Prostate gland (tissue), 2 donors: ENCODE data around the gene CCDC106.

Experiments used
- CTCF ChIP-seq, 4 experiments: fragments of 200-600 bp in 2 of 4; fragments of 450-650 bp in 2 of 4; sonication (generic) in 2 of 4; IDR thresholded peaks; 1 replicate in 3 of 4; 2 replicates in 1 of 4; pipeline ENCODE4 v1.5.1; 2016 to 2019; ENCODE audit warnings: antibody characterized with exemption in 4 of 4, mild to moderate bottlenecking in 2 of 4, moderate library complexity in 2 of 4
- POLR2A ChIP-seq: fragments of 450-650 bp; IDR thresholded peaks from one replicate; pipeline ENCODE4 v1.6.1; 2016; ENCODE audit warnings: antibody characterized with exemption, mild to moderate bottlenecking

GRCh38 chr19:55605207-55605636 is 42.8 kb upstream of the CCDC106 start:
- TF ChIP-seq CTCF (IDR thresholded peaks at IDR 0.05) = no peak
- TF ChIP-seq POLR2A = peak; percentile 29
